LNCaP clone FGC (cell line): ENCODE data around the gene KCNA2.

Experiments used
- DNase-seq: peaks from one replicate; pipeline ENCODE4 v3.0.0-alpha.2; 2011; ENCODE audit warnings: low read depth
- H3K4me3 ChIP-seq: 2 replicates; pipeline ENCODE4 v1.5.1; 2011; ENCODE audit warnings: mild to moderate bottlenecking, low read depth, low read length, control low read depth
- CTCF ChIP-seq: IDR thresholded peaks from 2 replicates; pipeline ENCODE4 v1.5.1; 2012; ENCODE audit warnings: mild to moderate bottlenecking; ENCODE audit not compliant: control insufficient read depth, insufficient read depth; ENCODE audit errors: extremely low read depth

KCNA2 gene

GRCh38 chr1:110607536-110608230 is 1.5 kb upstream of the KCNA2 start:
- TF ChIP-seq CTCF = no peak
- H3K4me3 ChIP-seq = no peak overlapping the region
- DNase-seq = no peak

GRCh38 chr1:110606657-110607535 is 738 bp upstream of the KCNA2 start:
- DNase-seq = no peak
- 0 out of 2 replicates have a peak, but pooled peaks have one; percentile 19 for TF ChIP-seq CTCF
- H3K4me3 ChIP-seq = no peak overlapping the region

- no peak for TF ChIP-seq CTCF
- no peak overlapping the region for H3K4me3 ChIP-seq
- no peak for DNase-seq
Observed at GRCh38 chr1:110605446-110605845, 712 bp downstream of the KCNA2 start.

- no peak for TF ChIP-seq CTCF
- no peak for DNase-seq
- H3K4me3 ChIP-seq = no peak overlapping the region
Observed at GRCh38 chr1:110604586-110605148, 1.5 kb downstream of the KCNA2 start.

- no peak for TF ChIP-seq CTCF
- no peak for DNase-seq
- H3K4me3 ChIP-seq = no peak overlapping the region
Observed at GRCh38 chr1:110603058-110603457, 3.1 kb downstream of the KCNA2 start.

GRCh38 chr1:110602466-110602865 is 3.7 kb downstream of the KCNA2 start:
- TF ChIP-seq CTCF = no peak
- no peak overlapping the region for H3K4me3 ChIP-seq
- no peak for DNase-seq
